GM12874 (cell line): ENCODE measurements around the gene CUEDC1.
A peak's percentile ranks its signal among the peaks of the same experiment; 100 is the strongest.

Source experiments
- CTCF ChIP-seq: IDR thresholded peaks from 2 replicates; pipeline ENCODE4 v1.5.1; 2011; ENCODE audit warnings: low read depth, mild to moderate bottlenecking, control low read depth, low read length, moderate library complexity; ENCODE audit not compliant: insufficient read depth

The CUEDC1 gene

GRCh38 chr17:57833179-57833939 lies 121.9 kb downstream of the CUEDC1 start:
- TF ChIP-seq CTCF: peak; percentile 84

DNA sequence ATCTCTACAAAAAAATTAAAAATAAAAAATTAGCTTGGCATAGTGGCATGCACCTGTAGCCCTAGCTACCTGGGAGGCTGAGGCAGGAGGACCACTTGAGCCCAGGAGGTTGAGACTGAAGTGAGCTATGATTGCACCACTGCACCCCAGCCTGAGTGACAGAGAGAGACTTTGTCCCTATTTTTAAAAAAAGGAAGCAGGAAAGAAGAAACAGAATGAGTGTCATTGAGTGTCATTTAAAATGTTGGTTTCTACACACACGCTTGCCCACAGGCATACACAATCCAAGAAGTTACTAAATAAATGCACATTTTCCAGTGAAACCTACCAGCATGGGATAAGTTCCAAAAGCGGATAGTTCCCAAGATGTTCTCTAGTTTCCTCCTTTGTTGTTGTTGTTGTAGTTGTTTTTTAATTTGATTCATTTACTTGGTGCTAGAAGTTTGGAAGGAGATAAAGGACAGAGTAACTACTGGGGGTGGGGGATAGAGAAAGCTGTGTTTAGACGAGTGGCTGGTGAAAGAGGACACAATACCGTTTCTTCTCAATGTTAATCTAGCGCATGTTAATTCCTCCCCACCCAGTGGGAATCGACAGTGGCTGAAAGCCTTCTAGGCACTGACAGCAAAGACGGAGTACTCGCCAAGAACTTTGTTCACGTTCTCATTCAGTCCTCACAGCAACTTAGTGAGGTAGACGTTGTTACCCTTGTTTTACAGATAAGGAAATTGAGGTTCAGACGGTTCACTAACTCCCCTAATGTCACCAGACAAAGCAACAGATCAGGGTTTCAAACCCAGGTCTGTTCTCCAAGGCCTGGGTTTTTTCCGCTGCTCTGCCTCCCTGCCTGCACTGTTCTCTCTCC lies 122.7 kb downstream of the CUEDC1 start:
- TF ChIP-seq CTCF: no peak

DNA sequence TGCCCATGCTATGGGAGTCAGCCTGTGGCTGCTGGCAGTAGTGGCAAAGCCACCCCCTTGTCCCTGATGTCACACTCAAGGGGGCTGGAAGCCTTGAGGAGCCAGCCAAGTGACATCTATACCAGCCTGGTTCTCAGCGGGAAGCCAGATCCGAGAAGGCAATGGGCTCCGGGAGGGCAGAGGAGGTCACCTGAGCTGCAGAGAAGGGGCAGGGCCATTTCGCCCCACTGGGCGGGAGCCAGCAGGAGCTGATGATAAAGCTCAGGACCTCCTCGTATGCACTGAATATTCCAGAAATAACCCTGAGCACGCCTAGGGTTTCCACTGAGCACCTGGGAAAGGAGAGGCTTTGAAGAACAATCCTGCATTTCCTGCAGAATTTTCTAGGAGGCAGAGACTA lies 124.3 kb downstream of the CUEDC1 start:
- TF ChIP-seq CTCF: no peak

DNA sequence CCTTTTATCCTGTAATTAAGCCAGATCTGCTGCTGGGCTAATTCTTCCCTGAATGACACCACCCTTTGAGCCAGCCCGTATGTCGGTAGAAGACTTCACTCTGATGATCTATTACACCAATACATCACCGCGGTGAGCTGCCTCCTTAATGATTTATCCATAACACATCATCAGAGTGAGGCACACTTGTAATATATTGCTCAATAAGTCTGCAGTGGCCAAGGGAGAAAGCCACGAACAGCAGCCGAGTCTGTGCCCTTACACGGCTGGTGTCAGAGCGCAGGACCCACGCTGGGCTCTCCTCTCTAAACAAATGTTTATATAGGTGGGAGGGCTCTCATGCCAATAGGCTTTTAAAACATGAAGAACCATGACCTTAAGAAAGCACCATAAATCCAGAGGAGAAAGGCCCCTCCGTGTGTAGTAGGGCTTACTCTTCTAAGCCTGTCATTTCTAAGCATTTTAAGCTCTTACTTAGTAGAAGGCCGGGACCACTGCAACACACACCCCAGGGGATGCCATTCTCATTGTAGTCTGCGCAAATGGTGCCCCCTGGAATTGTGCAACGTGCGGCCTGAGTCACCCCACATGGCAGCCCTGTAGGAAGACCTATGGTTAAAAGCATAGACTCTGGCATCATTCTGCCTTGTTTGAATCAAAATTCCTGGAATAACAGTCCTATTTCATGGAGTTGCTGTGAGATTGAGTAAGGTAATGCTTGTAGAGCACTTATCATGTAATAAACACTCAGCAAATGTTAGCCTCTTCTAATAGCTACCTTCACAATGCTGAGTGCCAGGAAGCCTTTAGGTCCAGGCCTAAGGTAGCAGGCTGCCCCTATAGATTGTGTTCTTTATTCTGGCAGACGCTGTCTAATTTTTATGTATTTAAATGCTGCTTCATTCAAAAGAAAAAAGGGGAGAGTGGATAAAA lies 131.5 kb downstream of the CUEDC1 start:
- TF ChIP-seq CTCF: no peak

- TF ChIP-seq CTCF: no peak
Measured at GRCh38 chr17:57819867-57820266, 135.3 kb downstream of the CUEDC1 start.

GRCh38 chr17:57819285-57819684 lies 135.9 kb downstream of the CUEDC1 start:
- no peak for TF ChIP-seq CTCF
